ENCODE results near the gene ENPP5. TPM values are rescaled to one million over a fixed set of nuclear protein-coding genes. Genes with fewer than 3 reads are reported as not detected.

ENPP5 gene, protein sequence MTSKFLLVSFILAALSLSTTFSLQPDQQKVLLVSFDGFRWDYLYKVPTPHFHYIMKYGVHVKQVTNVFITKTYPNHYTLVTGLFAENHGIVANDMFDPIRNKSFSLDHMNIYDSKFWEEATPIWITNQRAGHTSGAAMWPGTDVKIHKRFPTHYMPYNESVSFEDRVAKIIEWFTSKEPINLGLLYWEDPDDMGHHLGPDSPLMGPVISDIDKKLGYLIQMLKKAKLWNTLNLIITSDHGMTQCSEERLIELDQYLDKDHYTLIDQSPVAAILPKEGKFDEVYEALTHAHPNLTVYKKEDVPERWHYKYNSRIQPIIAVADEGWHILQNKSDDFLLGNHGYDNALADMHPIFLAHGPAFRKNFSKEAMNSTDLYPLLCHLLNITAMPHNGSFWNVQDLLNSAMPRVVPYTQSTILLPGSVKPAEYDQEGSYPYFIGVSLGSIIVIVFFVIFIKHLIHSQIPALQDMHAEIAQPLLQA
- 10 to 100 TPM in 1 of 6 donors, 1 to 10 TPM in 5; 3.4 to 12.4 (median 5.3) TPM for total RNA-seq
- 10 to 100 TPM in 1 of 2 donors, 1 to 10 TPM in 1; 2.7 to 12.3 TPM for polyA plus RNA-seq

DNA sequence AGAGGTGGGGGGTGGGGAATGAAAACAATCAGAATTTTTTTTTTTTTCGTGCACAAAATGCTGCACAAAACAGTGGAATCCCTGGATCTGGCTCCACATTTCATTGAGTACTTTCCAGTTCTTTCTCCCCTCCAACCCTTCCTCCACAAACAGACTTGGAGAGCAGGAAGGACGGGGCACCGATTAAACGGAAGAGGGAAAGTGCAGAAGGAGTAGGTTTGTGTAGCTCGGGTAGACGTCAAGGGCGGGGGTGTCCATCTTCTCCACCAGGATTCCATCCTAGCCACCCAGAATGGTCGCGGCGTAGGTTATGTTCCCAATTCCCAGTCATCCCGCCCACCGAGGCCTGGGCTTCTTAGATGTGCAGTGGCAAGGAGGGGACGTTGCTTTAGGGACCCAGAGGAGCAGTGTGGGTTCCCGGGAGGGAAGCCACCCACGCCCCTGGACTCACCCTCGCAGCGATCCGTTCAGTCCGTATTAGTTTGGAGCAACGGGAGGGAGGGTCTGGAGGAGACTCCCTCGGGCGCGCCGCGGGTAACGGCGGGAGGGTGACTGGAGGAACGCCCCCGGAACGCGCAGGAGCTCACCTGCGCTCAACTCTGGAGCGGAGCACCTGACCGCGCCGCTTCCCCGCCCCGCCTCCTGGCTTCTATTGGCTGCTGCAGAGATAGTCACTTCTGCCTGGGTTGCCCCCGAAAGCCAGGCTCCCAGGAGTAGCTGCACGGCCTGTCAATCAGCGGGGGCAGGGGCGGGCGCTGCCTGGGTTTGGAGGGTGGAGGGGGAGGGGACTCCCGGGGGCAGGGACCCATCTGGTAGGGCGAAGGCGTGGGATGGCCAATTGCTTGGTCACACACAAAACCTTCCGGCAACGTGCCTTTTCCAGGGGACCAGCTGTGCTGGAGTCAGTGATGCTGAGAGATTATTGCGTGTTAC, at the start of gene ENPP5:
ENPP5 (minus strand) TSS at position 624 of the 933 bp plus-strand sequence. CDS start 2,718 bp downstream, outside the sequence.
- DNase-seq (peak; percentile 94 to 96 (median 94)), FAIRE-seq (no peak), ATAC-seq (peak; percentile 99 to 100 (median 100))
- peaks cover 0 to 4% (median 0%) of the 10 kb centered on the region in 3 donors for H3K4me1 ChIP-seq
- intact Hi-C loops (cut with DNase I) = no loop called here
- H3K36me3 ChIP-seq = no peaks in the 10 kb centered on the region
- peak within 1 kb of the TSS in 3 of 4 donors; percentile 36 to 60 (median 56) for H3K27ac ChIP-seq
- 0% methylated on average over 49 of the region's 49 CpGs for WGBS, 2 donors
- no peaks in the 10 kb centered on the region for H3K27me3 ChIP-seq
- TF ChIP-seq CTCF (IDR thresholded peaks at IDR 0.05) = no peak
- no peaks in the 10 kb centered on the region for H3K9me3 ChIP-seq
- peak within 1 kb of the TSS; percentile 40 to 90 (median 61) for H3K4me3 ChIP-seq

DNA sequence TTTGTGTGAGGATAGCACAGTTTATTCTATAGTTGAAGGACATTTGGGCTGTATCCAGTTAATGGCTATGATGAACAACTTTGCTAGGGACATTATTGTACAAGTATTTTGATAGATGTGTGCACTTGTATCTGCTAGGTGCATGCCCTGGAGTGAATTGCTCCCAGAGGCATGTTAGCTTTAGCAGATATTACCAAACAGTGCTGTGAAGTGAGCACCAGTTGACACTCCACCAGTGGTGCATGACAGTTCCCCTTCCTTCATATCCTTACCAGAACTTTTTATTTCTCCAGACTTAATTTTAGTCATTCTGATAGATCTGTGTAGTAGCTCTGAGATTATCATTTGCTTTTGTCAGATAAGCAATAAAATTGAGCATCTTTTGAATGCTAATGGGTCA, 48.9 kb upstream of the ENPP5 start:
- H3K27me3 ChIP-seq = no peaks in the 10 kb centered on the region
- no peaks in the 10 kb centered on the region for H3K36me3 ChIP-seq
- H3K4me3 ChIP-seq = no peak overlapping the region
- FAIRE-seq (no peak), ATAC-seq (no peak), DNase-seq (no peak)
- no peak for TF ChIP-seq CTCF (IDR thresholded peaks at IDR 0.05)
- H3K4me1 ChIP-seq = no peaks in the 10 kb centered on the region
- no peaks in the 10 kb centered on the region for H3K9me3 ChIP-seq
- no peak overlapping the region for H3K27ac ChIP-seq
- intact Hi-C loops (cut with DNase I) = loop anchor here in 1 of 3 donors (5.0 kb wide), 1 partner anchor 183 kb away; no protein-coding TSS in a partner anchor

GRCh38 chr6:46218457-46218856, 47.7 kb upstream of the ENPP5 start:
- Histone ChIP-seq H3K9me3 (no peaks in the 10 kb centered on the region), H3K4me3 (no peak overlapping the region), H3K27ac (no peak overlapping the region), H3K36me3 (no peaks in the 10 kb centered on the region), H3K4me1 (no peaks in the 10 kb centered on the region), H3K27me3 (no peaks in the 10 kb centered on the region)
- TF ChIP-seq CTCF (IDR thresholded peaks at IDR 0.05) = no peak
- intact Hi-C loops (cut with DNase I) = no loop called here
- no peak for FAIRE-seq
- WGBS, 2 donors = 88 to 89% methylated on average over 2 of the region's 2 CpGs
- ATAC-seq = no peak
- no peak for DNase-seq

GRCh38 chr6:46217671-46218131, 46.9 kb upstream of the ENPP5 start:
- Histone ChIP-seq H3K27ac (peak overlapping the region in 1 of 4 donors; percentile 24), H3K27me3 (no peaks in the 10 kb centered on the region), H3K36me3 (no peaks in the 10 kb centered on the region), H3K4me3 (no peak overlapping the region), H3K9me3 (no peaks in the 10 kb centered on the region), H3K4me1 (no peaks in the 10 kb centered on the region)
- TF ChIP-seq CTCF (IDR thresholded peaks at IDR 0.05) = no peak
- ATAC-seq (peak in 2 of 4 donors; percentile 51 to 75), FAIRE-seq (no peak), DNase-seq (no peak)
- intact Hi-C loops (cut with DNase I) = no loop called here
- WGBS, 2 donors = 41 to 58% methylated on average over 5 of the region's 5 CpGs

Data from pancreas (tissue), 10 donors.